Epithelial cell of esophagus (primary cell): ENCODE measurements around the gene COASY.
A peak's percentile ranks its signal among the peaks of the same experiment; 100 is the strongest.
"Not testable (repeated sequence)": the region's sequence is repeated elsewhere in the genome, so short reads cannot be mapped to it uniquely, and the experiment has no call there.

Experiments used
- DNase-seq: peaks from one replicate; pipeline ENCODE4 v3.0.0; 2010; ENCODE audit warnings: low read depth
- H3K4me3 ChIP-seq: 2 replicates; pipeline ENCODE4 v1.5.1; 2011; ENCODE audit warnings: mild to moderate bottlenecking, low read length, control low read depth
- TF ChIP-seq, protein P1 (sequence below): IDR thresholded peaks from 2 replicates; pipeline ENCODE4 v1.5.1; 2011; ENCODE audit warnings: low read depth, mild to moderate bottlenecking, low read length, control low read depth, inconsistent platforms; ENCODE audit not compliant: insufficient read depth; ENCODE audit errors: missing control alignments

Gene COASY

DNA sequence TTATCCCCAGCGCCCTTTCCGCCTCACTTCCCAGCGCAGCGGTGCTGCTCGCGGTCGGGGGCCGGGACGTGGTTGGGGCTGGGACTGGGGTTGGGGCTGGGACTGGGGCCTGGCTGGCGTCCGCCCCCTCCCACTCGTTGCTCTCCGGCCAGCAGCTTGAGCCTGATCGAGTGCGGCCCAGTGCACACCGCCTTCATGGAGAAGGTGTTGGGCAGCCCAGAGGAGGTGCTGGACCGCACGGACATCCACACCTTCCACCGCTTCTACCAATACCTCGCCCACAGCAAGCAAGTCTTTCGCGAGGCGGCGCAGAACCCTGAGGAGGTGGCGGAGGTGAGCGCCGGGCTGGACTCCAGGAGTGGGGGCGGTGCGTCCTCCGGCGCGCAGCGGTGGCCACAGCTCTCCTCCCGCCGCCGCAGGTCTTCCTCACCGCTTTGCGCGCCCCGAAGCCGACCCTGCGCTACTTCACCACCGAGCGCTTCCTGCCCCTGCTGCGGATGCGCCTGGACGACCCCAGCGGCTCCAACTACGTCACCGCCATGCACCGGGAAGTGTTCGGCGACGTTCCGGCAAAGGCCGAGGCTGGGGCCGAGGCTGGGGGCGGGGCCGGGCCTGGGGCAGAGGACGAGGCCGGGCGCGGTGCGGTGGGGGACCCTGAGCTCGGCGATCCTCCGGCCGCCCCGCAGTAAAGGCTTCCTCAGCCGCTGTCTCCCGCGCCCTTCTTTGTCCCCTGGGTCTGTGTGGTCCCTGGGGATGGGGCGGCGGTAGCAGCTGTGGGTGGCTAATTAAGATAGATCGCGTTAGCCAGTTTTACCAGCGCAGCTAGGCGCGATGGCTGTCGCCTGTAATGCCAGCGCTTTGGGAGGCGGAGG lies 7.5 kb upstream of the COASY start:
- TF ChIP-seq, protein P1, sequence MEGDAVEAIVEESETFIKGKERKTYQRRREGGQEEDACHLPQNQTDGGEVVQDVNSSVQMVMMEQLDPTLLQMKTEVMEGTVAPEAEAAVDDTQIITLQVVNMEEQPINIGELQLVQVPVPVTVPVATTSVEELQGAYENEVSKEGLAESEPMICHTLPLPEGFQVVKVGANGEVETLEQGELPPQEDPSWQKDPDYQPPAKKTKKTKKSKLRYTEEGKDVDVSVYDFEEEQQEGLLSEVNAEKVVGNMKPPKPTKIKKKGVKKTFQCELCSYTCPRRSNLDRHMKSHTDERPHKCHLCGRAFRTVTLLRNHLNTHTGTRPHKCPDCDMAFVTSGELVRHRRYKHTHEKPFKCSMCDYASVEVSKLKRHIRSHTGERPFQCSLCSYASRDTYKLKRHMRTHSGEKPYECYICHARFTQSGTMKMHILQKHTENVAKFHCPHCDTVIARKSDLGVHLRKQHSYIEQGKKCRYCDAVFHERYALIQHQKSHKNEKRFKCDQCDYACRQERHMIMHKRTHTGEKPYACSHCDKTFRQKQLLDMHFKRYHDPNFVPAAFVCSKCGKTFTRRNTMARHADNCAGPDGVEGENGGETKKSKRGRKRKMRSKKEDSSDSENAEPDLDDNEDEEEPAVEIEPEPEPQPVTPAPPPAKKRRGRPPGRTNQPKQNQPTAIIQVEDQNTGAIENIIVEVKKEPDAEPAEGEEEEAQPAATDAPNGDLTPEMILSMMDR, result no peak
- peak; percentile 60 for DNase-seq
- peak overlapping the region; percentile 78 for H3K4me3 ChIP-seq

DNA sequence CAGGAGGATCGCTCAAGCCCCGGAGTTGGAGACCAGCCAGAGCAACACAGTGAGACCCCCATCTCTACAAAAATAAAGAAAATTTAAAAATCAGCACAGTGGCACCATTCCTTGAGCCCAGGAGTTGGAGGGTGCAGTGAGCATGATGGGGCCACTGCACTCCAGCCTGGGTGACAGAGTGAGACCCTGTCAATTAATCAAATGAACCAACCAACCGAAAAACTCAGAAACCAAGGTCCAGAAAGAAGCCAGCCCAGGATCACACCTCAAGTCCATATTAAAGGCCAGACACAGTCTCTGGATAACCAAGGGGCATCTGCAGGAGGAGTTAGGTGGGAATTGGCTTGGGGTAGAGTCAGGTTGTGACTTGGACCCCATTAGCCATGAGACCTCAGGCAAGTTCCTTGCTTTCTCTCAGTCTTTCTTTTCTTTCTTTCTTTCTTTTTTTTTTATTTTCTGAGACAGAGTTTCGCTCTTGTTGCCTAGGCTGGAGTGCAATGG lies 6.8 kb upstream of the COASY start:
- DNase-seq, result no peak
- TF ChIP-seq, protein P1, result no peak
- H3K4me3 ChIP-seq, result peak overlapping the region; percentile 78

DNA sequence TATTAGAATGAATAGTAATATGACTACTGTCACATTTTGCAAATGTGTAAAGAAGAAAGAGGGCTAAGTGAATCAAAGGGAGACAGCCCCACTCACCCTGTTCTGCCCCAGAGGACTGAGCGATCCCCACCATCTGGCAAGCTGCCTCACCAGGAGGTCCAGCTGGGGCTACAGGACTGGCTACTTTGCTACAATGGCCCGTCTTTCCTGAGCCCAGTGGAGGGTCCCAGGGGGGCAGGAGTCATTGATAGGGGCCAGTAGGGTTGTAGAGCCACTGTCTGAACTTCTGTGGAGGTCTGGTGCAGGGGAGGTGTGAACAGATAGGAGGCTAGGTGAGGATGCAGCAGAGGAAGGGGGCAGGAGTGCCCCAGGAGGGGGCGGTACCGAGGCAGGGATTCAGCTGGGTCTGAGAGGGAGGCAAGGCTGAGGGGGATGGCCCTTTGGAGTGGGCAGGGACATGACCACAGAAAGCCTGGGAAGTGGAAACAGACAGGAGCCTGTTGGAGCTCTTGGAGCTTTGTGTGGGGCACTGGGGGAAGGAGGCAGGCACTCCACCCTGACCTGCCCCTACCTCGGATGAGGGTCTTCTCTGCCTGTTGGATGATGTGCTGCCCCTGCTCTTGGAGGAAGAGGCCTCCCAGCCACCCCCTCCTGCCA lies 5.9 kb upstream of the COASY start:
- not testable (repeated sequence) for H3K4me3 ChIP-seq, DNase-seq

DNA sequence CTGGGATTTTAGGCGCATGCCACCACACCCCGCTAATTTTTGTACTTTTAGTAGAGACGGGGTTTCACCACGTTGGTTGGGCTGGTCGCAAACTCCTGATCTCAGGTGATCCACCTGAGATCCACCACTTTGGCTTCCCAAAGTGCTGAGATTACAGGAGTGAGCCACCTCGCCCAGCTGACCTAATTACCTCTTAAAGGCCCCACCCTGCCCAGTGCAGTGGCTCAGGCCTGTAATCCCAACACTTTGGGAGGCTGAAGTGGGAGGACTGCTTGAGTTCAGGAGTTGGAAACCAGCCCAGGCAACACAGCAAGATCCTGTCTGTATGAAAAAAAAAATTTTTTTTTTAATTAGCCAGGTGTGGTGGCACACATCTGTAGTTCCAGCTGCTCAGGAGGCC lies 2.9 kb upstream of the COASY start:
- TF ChIP-seq, protein P1, result no peak
- no peak for DNase-seq
- no peak overlapping the region for H3K4me3 ChIP-seq

DNA sequence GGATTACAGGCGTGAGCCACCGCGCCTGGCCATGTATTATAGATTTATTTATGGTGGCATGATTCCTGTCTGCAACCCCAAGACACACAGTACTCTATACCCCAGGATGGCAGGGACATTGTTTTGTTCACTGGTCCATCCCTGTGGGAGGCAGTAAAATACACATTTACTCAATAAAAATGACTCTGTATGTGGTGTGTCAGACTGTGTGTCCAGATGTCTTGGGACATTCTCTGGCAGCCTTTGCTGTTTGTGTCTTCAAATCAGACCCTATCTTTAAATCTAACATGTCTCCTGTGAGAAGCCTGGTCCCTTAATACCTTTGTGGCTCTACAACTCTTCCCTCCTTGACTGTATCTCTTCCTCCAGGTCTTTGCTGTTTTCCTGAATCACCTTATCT lies 1.7 kb upstream of the COASY start:
- TF ChIP-seq, protein P1, result no peak
- no peak for DNase-seq
- H3K4me3 ChIP-seq, result no peak overlapping the region

DNA sequence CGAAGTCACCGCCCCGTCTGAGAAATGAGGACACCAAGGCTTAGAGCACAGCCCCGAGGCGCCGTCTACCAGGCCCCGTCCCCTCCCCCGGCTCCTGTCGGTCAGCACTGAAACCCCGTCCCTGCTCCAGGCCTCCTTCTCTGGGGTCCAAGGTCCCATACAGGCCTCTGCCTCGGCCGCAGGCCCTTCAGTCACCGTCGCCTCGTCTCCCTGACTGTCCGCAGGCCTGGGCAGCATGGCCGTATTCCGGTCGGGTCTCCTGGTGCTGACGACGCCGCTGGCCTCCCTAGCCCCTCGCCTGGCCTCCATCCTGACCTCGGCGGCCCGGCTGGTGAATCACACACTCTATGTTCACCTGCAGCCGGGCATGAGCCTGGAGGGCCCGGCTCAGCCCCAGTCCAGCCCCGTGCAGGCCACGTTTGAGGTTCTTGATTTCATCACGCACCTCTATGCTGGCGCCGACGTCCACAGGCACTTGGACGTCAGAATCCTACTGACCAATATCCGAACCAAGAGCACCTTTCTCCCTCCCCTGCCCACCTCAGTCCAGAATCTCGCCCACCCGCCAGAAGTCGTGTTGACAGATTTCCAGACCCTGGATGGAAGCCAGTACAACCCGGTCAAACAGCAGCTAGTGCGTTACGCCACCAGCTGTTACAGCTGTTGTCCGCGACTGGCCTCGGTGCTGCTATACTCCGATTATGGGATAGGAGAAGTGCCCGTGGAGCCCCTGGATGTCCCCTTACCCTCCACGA lies 617 bp downstream of the COASY start:
- H3K4me3 ChIP-seq, result peak overlapping the region; percentile 97
- peak; percentile 21 for DNase-seq

More for the DNA sequence above, 617 bp downstream of the COASY start:
- TF ChIP-seq, protein P1, result no peak
